Measurements from ENCODE around the gene KCNQ4. TPM values are rescaled to one million over a fixed set of nuclear protein-coding genes. Genes with fewer than 3 reads are reported as not detected.

KCNQ4 gene
- total and polyA plus RNA-seq, 2 of the 4 experiments (the other 2 are of a cell fraction), result 0.07 TPM; not detected in 1

GRCh38 chr1:40878906-40879305, 95.3 kb downstream of the KCNQ4 start:
- Histone ChIP-seq H3K9ac (ENCODE audit: low read depth, low read length) (no peak overlapping the region), H3K23ac (ENCODE audit: low read depth, low read length) (no peak overlapping the region), H3K4me1 (ENCODE audit: control insufficient read depth, insufficient read depth, low read length) (peaks cover 11% of the 10 kb centered on the region), H3K4ac (ENCODE audit: low read depth, low read length) (peak overlapping the region; percentile 99; the same call in 1 of the 2 replicates), H3K36me3 (ENCODE audit: control insufficient read depth, insufficient read depth, low read length) (no peaks in the 10 kb centered on the region), H3K9me3 (ENCODE audit: control insufficient read depth, insufficient read depth, low read length) (peaks cover 4% of the 10 kb centered on the region; the same call in 1 of the 2 replicates), H4K20me1 (ENCODE audit: insufficient read depth, low read length) (no peaks in the 10 kb centered on the region), H3K9me1 (ENCODE audit: insufficient read depth, low read length) (peaks cover 21% of the 10 kb centered on the region; the same call in 1 of the 2 replicates), H3K56ac (ENCODE audit: extremely low read depth, insufficient read depth, low read length) (no peak overlapping the region), H4K91ac (ENCODE audit: insufficient read depth, low read depth, low read length) (no peak overlapping the region), H2BK120ac (ENCODE audit: low read depth, low read length) (peak overlapping the region; percentile 99; the same call in 1 of the 2 replicates), H3K4me3 (ENCODE audit: insufficient read depth, low read depth, low read length) (no peak overlapping the region), H3K18ac (ENCODE audit: low read depth, low read length) (no peak overlapping the region), H3K27ac (ENCODE audit: insufficient read depth, low read length) (no peak overlapping the region), H3K14ac (replicated peaks; ENCODE audit: low read depth, low read length) (0 out of 2 replicates have a peak overlapping the region, but pooled peaks have one; percentile 4), H2AK9ac (replicated peaks; ENCODE audit: low read depth, low read length, poor library complexity) (no peak overlapping the region), H3K4me2 (ENCODE audit: low read depth, low read length) (no peak overlapping the region), H2BK15ac (ENCODE audit: low read depth, low read length) (0 out of 3 replicates have a peak overlapping the region, but pooled peaks have one; percentile 93), H3K27me3 (ENCODE audit: control insufficient read depth, insufficient read depth, low read length) (peaks cover under 1% of the 10 kb centered on the region; the same call in 1 of the 2 replicates), H3K79me1 (ENCODE audit: low read depth in 1 of 2, low read length in 2 of 2) (no peaks in the 10 kb centered on the region; a peak in 2 of 4 replicates), H2AFZ (replicated peaks; ENCODE audit: low read length, poor library complexity) (no peak overlapping the region), H4K5ac (ENCODE audit: low read depth, low read length) (no peak overlapping the region), H2BK5ac (ENCODE audit: low read depth, low read length, poor library complexity, severe bottlenecking) (no peak overlapping the region), H4K8ac (ENCODE audit: low read depth in 2 of 2, low read length in 2 of 2) (no peak overlapping the region), H2BK20ac (ENCODE audit: low read depth, low read length) (peak overlapping the region; percentile 88; the same call in 1 of the 2 replicates), H2AK5ac (ENCODE audit: low read depth, low read length) (peak overlapping the region; percentile 94)
- POLR2A ChIA-PET (ENCODE audit: unreplicated experiment), result no interaction called here
- in situ Hi-C loops (cut with MboI; ENCODE audit: low sequenced_read_pairs) (no loop called here), intact Hi-C loops (cut with micrococcal nuclease) (no loop called here), dilution Hi-C loops (cut with HindIII; ENCODE audit: low sequenced_read_pairs, unreplicated experiment) (no loop called here)
- no peak for TF ChIP-seq POLR2A (IDR thresholded peaks at IDR 0.05; ENCODE audit: low read depth, low read length)
- no peak for TF ChIP-seq RAD21 (IDR thresholded peaks at IDR 0.05; ENCODE audit: low read length)
- TF ChIP-seq BHLHE40 (IDR thresholded peaks at IDR 0.05; ENCODE audit: low read depth, low read length), result no peak
- no peak for TF ChIP-seq CHD1 (IDR thresholded peaks at IDR 0.05; ENCODE audit: low read depth, low read length)
- ATAC-seq (ENCODE audit: low read depth) (no peak), DNase-seq (no peak)
- CTCF ChIA-PET, result no interaction called here
- 100% methylated on average over 2 of the region's 2 CpGs; no CpG with 5 or more reads in 1 of the 2 experiments for WGBS, 2 experiments (ENCODE audit: extremely low coverage in 2 of 2, insufficient read length in 1 of 2)
- no TSS peak for BruUV-seq (replicated peaks)

All from IMR-90 (cell line).